Measurements from ENCODE around the gene UBE2H. TPM values are rescaled to one million over a fixed set of nuclear protein-coding genes. Genes with fewer than 3 reads are reported as not detected.

Gene UBE2H
- total and polyA plus RNA-seq, 2 of the 4 experiments (the other 2 are of a cell fraction), result 34.6 to 49.4 TPM

- H4K5ac ChIP-seq (ENCODE audit: low read depth, low read length), result no peak overlapping the region
- intact Hi-C loops (cut with micrococcal nuclease), result no loop called here
- H2AK9ac ChIP-seq (replicated peaks; ENCODE audit: low read depth, low read length, poor library complexity), result no peak overlapping the region
- in situ Hi-C loops (cut with MboI; ENCODE audit: low sequenced_read_pairs), result no loop called here
- H3K4me2 ChIP-seq (ENCODE audit: low read depth, low read length), result no peak overlapping the region
- peaks cover 14% of the 10 kb centered on the region for H3K4me1 ChIP-seq (ENCODE audit: control insufficient read depth, insufficient read depth, low read length)
- peaks cover 14% of the 10 kb centered on the region; the same call in 1 of the 2 replicates for H4K20me1 ChIP-seq (ENCODE audit: insufficient read depth, low read length)
- ChIA-PET POLR2A (ENCODE audit: unreplicated experiment) (no interaction called here), CTCF (interaction anchor here (0.6 kb wide), 1 partner anchor 25 kb away, joined by 3 read pairs; no protein-coding TSS in a partner anchor)
- H4K91ac ChIP-seq (ENCODE audit: insufficient read depth, low read depth, low read length), result no peak overlapping the region
- H3K9ac ChIP-seq (ENCODE audit: low read depth, low read length), result no peak overlapping the region
- no peak overlapping the region for H2AFZ ChIP-seq (replicated peaks; ENCODE audit: low read length, poor library complexity)
- H3K56ac ChIP-seq (ENCODE audit: extremely low read depth, insufficient read depth, low read length), result no peak overlapping the region
- peaks cover 21% of the 10 kb centered on the region for H3K9me1 ChIP-seq (ENCODE audit: insufficient read depth, low read length)
- no peak overlapping the region for H2AK5ac ChIP-seq (ENCODE audit: low read depth, low read length)
- no peak for ATAC-seq (ENCODE audit: low read depth)
- no TSS peak for BruUV-seq (replicated peaks)
- no peaks in the 10 kb centered on the region for H3K9me3 ChIP-seq (ENCODE audit: control insufficient read depth, insufficient read depth, low read length)
- H2BK120ac ChIP-seq (ENCODE audit: low read depth, low read length), result no peak overlapping the region
- H3K23ac ChIP-seq (ENCODE audit: low read depth, low read length), result no peak overlapping the region
- H2BK15ac ChIP-seq (ENCODE audit: low read depth, low read length), result no peak overlapping the region
- H3K18ac ChIP-seq (ENCODE audit: low read depth, low read length), result no peak overlapping the region
- peaks cover 5% of the 10 kb centered on the region for H3K36me3 ChIP-seq (ENCODE audit: control insufficient read depth, insufficient read depth, low read length)
- H3K27me3 ChIP-seq (ENCODE audit: control insufficient read depth, insufficient read depth, low read length), result no peaks in the 10 kb centered on the region
- H4K8ac ChIP-seq (ENCODE audit: low read depth in 2 of 2, low read length in 2 of 2), result no peak overlapping the region
- no peak overlapping the region; the same call in 1 of the 2 replicates for H3K14ac ChIP-seq (replicated peaks; ENCODE audit: low read depth, low read length)
- H3K27ac ChIP-seq (ENCODE audit: insufficient read depth, low read length), result no peak overlapping the region
- peaks cover 32 to 64% of the 10 kb centered on the region in 2 experiments; a peak in 3 of 4 replicates for H3K79me1 ChIP-seq (ENCODE audit: low read depth in 1 of 2, low read length in 2 of 2)
- no CpG with 5 or more reads among the region's 2 CpGs for WGBS, 2 experiments (ENCODE audit: extremely low coverage in 2 of 2, insufficient read length in 1 of 2)
- DNase-seq, result no peak
- H2BK20ac ChIP-seq (ENCODE audit: low read depth, low read length), result 0 out of 2 replicates have a peak overlapping the region, but pooled peaks have one; percentile 1
- H3K4ac ChIP-seq (ENCODE audit: low read depth, low read length), result no peak overlapping the region
- no peak overlapping the region for H2BK5ac ChIP-seq (ENCODE audit: low read depth, low read length, poor library complexity, severe bottlenecking)
- H3K4me3 ChIP-seq (ENCODE audit: insufficient read depth, low read depth, low read length), result no peak overlapping the region
- dilution Hi-C loops (cut with HindIII; ENCODE audit: low sequenced_read_pairs, unreplicated experiment), result no loop called here
- TF ChIP-seq CHD1 (IDR thresholded peaks at IDR 0.05; ENCODE audit: low read depth, low read length) (no peak), MAFK (IDR thresholded peaks at IDR 0.05; ENCODE audit: low read depth, low read length) (no peak), NFE2L2 (IDR thresholded peaks at IDR 0.05; ENCODE audit: low read depth, low read length) (no peak), MAZ (IDR thresholded peaks at IDR 0.05; ENCODE audit: borderline replicate concordance, low read depth, low read length) (no peak), FOS (IDR thresholded peaks at IDR 0.05; ENCODE audit: low read depth, low read length) (no peak), RCOR1 (IDR thresholded peaks at IDR 0.05; ENCODE audit: insufficient replicate concordance, low read length) (no peak), RFX5 (IDR thresholded peaks at IDR 0.05; ENCODE audit: low read depth, low read length) (no peak), POLR2A (IDR thresholded peaks at IDR 0.05; ENCODE audit: low read depth, low read length) (no peak), BHLHE40 (IDR thresholded peaks at IDR 0.05; ENCODE audit: low read depth, low read length) (no peak), USF2 (IDR thresholded peaks at IDR 0.05; ENCODE audit: low read depth, low read length) (no peak), RAD21 (IDR thresholded peaks at IDR 0.05; ENCODE audit: low read length) (no peak), MXI1 (IDR thresholded peaks at IDR 0.05; ENCODE audit: borderline replicate concordance, low read depth, low read length) (no peak)
- TF ChIP-seq, protein P1, sequence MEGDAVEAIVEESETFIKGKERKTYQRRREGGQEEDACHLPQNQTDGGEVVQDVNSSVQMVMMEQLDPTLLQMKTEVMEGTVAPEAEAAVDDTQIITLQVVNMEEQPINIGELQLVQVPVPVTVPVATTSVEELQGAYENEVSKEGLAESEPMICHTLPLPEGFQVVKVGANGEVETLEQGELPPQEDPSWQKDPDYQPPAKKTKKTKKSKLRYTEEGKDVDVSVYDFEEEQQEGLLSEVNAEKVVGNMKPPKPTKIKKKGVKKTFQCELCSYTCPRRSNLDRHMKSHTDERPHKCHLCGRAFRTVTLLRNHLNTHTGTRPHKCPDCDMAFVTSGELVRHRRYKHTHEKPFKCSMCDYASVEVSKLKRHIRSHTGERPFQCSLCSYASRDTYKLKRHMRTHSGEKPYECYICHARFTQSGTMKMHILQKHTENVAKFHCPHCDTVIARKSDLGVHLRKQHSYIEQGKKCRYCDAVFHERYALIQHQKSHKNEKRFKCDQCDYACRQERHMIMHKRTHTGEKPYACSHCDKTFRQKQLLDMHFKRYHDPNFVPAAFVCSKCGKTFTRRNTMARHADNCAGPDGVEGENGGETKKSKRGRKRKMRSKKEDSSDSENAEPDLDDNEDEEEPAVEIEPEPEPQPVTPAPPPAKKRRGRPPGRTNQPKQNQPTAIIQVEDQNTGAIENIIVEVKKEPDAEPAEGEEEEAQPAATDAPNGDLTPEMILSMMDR (conservative IDR thresholded peaks at IDR 0.05; ENCODE audit: low read depth, low read length), result no peak
- TF ChIP-seq, protein P2, sequence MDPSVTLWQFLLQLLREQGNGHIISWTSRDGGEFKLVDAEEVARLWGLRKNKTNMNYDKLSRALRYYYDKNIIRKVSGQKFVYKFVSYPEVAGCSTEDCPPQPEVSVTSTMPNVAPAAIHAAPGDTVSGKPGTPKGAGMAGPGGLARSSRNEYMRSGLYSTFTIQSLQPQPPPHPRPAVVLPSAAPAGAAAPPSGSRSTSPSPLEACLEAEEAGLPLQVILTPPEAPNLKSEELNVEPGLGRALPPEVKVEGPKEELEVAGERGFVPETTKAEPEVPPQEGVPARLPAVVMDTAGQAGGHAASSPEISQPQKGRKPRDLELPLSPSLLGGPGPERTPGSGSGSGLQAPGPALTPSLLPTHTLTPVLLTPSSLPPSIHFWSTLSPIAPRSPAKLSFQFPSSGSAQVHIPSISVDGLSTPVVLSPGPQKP (IDR thresholded peaks at IDR 0.05; ENCODE audit: borderline replicate concordance, low read depth, low read length), result no peak
Measured at GRCh38 chr7:129848436-129848835, 104.3 kb downstream of the UBE2H start.

All from IMR-90 (cell line).